HG03342 (cell line): ENCODE results near the gene DCUN1D1.

Source experiments
- ATAC-seq: cut with Tn5 transposase; IDR thresholded peaks from one replicate; pipeline ENCODE4 v1.9.1; 2021; ENCODE audit warnings: mild to moderate bottlenecking, moderate library complexity; ENCODE audit not compliant: unreplicated experiment

Gene DCUN1D1

DNA sequence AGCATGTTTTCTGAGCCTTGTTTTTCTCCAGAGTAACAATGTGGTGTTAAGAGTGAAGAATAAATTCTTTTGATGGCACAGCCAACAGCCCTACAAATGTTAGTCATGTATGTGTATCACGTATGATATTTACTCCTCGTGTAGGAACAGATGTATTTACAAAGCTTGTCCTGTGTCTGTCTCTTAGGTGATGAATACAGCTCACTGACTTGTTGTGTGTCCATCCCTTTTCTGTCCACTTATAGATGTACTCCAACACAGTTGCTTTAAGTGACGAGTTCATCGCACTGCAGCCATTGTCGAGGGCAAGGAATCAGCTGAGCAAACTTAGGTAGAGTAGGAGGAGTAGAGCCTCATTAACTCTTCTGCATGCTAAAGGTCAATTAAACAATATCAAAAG lies 78.1 kb downstream of the DCUN1D1 start:
- ATAC-seq: no peak

DNA sequence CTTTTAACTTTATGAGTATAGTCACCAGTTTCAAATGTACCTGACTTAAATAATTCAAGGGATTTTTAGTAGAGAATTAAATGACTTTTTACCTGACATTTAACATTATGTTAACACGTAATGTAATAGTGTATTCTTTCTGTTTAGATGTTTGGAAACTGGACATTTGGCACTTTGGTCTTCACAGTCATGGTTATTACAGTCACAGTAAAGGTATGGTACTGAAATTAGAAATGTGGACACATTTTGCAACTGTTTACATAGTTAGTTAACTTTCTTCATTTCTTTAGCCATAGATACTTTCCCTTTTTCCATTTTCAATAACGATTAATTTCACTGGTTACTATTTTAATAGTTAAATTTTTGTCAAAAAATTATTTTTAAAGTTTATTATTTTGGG lies 83.8 kb downstream of the DCUN1D1 start:
- no peak for ATAC-seq

DNA sequence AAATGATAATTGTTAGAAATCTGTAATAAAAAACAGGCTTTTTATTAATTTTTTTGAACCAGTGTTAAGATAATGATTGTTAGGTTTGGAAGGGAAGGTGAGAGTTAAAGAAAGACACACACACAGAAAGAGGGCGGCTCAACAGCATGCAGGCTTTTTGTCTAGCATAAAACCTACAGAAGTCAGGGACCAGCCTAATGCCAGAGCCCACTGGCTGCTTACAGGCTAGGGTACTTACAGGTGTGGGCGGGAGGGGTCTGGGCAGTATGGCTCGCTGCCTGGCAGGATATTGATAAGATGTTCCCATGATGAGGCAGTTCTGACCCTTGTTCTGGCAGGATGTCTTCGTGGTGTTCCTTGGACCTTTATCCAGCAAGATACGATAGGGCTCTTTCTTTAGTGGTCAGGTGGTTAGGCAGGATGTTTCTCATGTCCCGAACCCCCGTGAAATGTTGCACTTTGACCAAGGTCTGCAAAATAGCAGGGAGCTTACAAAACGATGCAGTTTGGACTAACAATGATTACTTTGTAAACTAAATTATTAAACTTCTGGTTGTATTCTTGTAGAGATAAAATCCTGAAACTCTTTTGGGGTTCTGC lies 84.7 kb downstream of the DCUN1D1 start:
- ATAC-seq: no peak

DNA sequence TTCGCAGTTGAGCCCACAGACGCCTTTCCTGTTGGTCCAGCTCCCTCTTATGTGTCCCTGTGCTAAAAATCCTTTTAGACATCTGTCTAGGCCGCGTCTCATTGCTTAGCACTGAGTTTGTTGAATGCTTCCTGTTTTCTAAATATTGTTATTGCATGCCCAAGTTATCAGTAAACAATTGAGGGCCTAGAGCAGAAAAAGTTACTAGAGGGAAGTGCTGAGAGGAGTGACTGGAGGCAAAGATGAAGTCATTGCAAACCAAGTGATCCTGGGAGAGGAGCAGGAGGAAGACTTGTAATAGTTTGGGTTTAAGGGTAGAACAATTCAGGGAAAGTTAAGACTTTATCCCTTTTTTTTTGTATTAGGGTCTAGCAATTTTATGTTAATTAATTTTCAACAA lies 88.1 kb downstream of the DCUN1D1 start:
- no peak for ATAC-seq

DNA sequence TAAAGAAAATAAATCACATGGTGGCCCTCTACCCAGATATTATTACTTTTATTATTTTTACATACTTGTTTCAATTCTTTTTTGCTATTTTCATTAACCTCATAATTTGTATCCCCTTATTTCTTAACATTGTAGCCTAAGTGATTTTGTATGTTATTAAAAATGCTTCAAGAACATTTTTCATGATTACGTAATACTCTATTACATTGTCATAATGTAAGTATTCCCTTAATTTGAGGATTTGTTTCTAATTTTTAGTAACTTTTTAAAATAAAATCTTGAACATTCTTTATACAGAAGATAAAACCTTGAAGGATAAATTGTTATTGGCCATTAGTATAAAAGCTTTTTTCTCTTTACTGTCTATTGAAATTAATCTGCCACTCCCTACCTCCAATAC lies 89.0 kb downstream of the DCUN1D1 start:
- ATAC-seq: no peak

DNA sequence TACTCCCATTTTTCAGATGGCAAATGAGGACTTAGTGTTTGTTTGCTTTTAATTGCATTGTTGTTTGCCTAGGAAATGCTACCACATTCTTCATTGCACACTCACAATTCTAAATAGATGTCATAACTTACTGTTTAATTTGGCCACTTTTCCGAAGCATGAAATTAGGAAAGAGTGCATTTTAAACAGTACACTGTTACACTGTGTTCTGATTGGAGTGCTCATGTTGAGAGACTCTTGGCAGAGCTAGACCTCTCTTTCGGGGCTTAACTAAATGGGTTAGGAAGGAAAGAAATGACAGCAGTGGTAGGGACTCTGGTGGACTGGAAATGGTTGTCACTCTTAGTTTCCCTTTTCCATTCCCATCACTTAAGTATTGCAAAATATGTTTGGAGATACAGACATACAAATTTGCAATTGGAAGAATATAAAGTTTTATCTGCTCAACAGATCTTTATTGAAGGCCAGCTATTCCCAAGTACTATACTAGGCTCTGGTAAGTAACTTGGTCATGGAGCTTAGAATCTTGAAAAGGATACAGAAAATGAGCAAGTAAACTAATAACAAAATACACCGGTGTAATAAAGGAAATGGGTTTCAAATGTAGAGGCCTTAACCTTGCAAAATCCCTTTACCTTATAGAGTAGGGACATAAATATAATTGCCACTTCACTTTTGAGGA lies 90.2 kb downstream of the DCUN1D1 start:
- no peak for ATAC-seq
